Loucy (cell line): ENCODE results near the gene TSPAN17.
"Not testable (repeated sequence)": the region's sequence is repeated elsewhere in the genome, so short reads cannot be mapped to it uniquely, and the experiment has no call there.

Experiments used
- H2AFZ ChIP-seq: fragments of 200-600 bp; sonication (generic); 2 replicates; pipeline ENCODE4 v1.6.0; 2016; ENCODE audit warnings: antibody characterized with exemption, mild to moderate bottlenecking, low read length, moderate library complexity
- H3F3A ChIP-seq: fragments of 200-600 bp; 2 replicates; pipeline ENCODE4 v1.6.0; 2016; ENCODE audit warnings: antibody characterized with exemption, low read depth, mild to moderate bottlenecking
- H3K27me3 ChIP-seq: fragments of 200-600 bp; sonication (generic); 2 replicates; pipeline ENCODE4 v1.6.1; 2014; ENCODE audit warnings: low read length, mild to moderate bottlenecking; ENCODE audit not compliant: insufficient read depth, poor library complexity, severe bottlenecking
- H3K36me3 ChIP-seq: fragments of 200-600 bp; sonication (generic); 2 replicates; pipeline ENCODE4 v1.6.1; 2016; ENCODE audit warnings: low read length; ENCODE audit not compliant: insufficient read depth
- H3K4me1 ChIP-seq: fragments of 200-600 bp; sonication (generic); 2 replicates; pipeline ENCODE4 v1.5.1; 2014; ENCODE audit warnings: low read length, mild to moderate bottlenecking; ENCODE audit not compliant: insufficient read depth, poor library complexity, severe bottlenecking
- H3K4me2 ChIP-seq: fragments of 200-600 bp; sonication (generic); 2 replicates; pipeline ENCODE4 v1.6.0; 2014; ENCODE audit warnings: antibody characterized with exemption, low read length, low read depth, mild to moderate bottlenecking; ENCODE audit not compliant: poor library complexity, severe bottlenecking
- H3K4me3 ChIP-seq: fragments of 200-600 bp; sonication (generic); 2 replicates; pipeline ENCODE4 v1.5.1; 2014; ENCODE audit warnings: low read length, mild to moderate bottlenecking, mixed read lengths; ENCODE audit not compliant: poor library complexity, severe bottlenecking
- H3K79me2 ChIP-seq: fragments of 200-600 bp; sonication (generic); 2 replicates; pipeline ENCODE4 v1.6.1; 2014; ENCODE audit warnings: low read length; ENCODE audit not compliant: insufficient read depth
- H3K9ac ChIP-seq: fragments of 200-600 bp; sonication (generic); 2 replicates; pipeline ENCODE4 v1.6.0; 2014; ENCODE audit warnings: mild to moderate bottlenecking, low read depth, low read length, moderate library complexity; ENCODE audit not compliant: poor library complexity, severe bottlenecking
- H3K9me2 ChIP-seq: fragments of 200-600 bp; sonication (generic); replicated peaks from 2 replicates; pipeline ENCODE4 v1.6.1; 2016; ENCODE audit warnings: low read depth, low read length, mixed read lengths
- H3K9me3 ChIP-seq: fragments of 200-600 bp; sonication (generic); 2 replicates; pipeline ENCODE4 v1.6.1; 2014; ENCODE audit warnings: mild to moderate bottlenecking, antibody characterized with exemption, low read length, low read depth; ENCODE audit not compliant: insufficient read depth
- H4K20me1 ChIP-seq: fragments of 200-600 bp; sonication (generic); 2 replicates; pipeline ENCODE4 v1.6.0; 2014; ENCODE audit warnings: antibody characterized with exemption, low read length, mild to moderate bottlenecking; ENCODE audit not compliant: insufficient read depth, poor library complexity, severe bottlenecking
- EZH2phosphoT487 ChIP-seq: fragments of 200-600 bp; IDR thresholded peaks from 2 replicates; pipeline ENCODE4 v1.6.1; 2018; ENCODE audit warnings: antibody characterized with exemption, mild to moderate bottlenecking, moderate library complexity, borderline replicate concordance
- TF ChIP-seq, protein P1 (sequence below): fragments of 200-600 bp; sonication (generic); conservative IDR thresholded peaks from 2 replicates; pipeline ENCODE4 v1.5.1; 2014; ENCODE audit warnings: mild to moderate bottlenecking, antibody characterized with exemption, low read length

The TSPAN17 gene

DNA sequence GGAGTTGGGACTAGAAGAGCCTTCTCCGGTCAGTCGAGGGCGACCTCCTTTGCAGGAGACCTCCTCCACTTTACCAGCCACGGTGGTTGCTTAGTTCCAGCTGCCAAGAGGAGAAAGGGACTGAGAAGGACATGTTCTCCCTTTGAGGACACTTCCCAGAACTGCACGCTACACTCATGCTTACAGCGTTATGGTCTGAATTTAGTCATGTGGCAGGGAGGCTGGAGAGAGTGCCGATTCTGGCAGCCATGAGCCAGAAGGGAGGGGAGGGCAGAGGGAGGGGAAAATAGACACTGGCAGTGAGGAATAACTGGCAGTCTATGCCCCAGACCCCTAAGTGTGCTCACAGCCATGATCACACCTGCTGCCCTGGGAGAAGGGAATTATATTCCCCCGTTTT lies 47.8 kb downstream of the TSPAN17 start:
- no peaks in the 10 kb centered on the region for H3K9me2 ChIP-seq
- H3K79me2 ChIP-seq, result no peaks in the 10 kb centered on the region
- H4K20me1 ChIP-seq, result no peaks in the 10 kb centered on the region
- no peak overlapping the region for H3K9ac ChIP-seq
- no peak overlapping the region for H3K4me2 ChIP-seq
- no peaks in the 10 kb centered on the region for H3K36me3 ChIP-seq
- no peaks in the 10 kb centered on the region for H3K27me3 ChIP-seq
- H3K9me3 ChIP-seq, result no peaks in the 10 kb centered on the region
- H2AFZ ChIP-seq, result no peak overlapping the region
- H3F3A ChIP-seq, result no peaks in the 10 kb centered on the region
- H3K4me1 ChIP-seq, result no peaks in the 10 kb centered on the region
- no peak overlapping the region for H3K4me3 ChIP-seq
- no peak for TF ChIP-seq EZH2phosphoT487
- TF ChIP-seq, protein P1, sequence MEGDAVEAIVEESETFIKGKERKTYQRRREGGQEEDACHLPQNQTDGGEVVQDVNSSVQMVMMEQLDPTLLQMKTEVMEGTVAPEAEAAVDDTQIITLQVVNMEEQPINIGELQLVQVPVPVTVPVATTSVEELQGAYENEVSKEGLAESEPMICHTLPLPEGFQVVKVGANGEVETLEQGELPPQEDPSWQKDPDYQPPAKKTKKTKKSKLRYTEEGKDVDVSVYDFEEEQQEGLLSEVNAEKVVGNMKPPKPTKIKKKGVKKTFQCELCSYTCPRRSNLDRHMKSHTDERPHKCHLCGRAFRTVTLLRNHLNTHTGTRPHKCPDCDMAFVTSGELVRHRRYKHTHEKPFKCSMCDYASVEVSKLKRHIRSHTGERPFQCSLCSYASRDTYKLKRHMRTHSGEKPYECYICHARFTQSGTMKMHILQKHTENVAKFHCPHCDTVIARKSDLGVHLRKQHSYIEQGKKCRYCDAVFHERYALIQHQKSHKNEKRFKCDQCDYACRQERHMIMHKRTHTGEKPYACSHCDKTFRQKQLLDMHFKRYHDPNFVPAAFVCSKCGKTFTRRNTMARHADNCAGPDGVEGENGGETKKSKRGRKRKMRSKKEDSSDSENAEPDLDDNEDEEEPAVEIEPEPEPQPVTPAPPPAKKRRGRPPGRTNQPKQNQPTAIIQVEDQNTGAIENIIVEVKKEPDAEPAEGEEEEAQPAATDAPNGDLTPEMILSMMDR, result no peak

DNA sequence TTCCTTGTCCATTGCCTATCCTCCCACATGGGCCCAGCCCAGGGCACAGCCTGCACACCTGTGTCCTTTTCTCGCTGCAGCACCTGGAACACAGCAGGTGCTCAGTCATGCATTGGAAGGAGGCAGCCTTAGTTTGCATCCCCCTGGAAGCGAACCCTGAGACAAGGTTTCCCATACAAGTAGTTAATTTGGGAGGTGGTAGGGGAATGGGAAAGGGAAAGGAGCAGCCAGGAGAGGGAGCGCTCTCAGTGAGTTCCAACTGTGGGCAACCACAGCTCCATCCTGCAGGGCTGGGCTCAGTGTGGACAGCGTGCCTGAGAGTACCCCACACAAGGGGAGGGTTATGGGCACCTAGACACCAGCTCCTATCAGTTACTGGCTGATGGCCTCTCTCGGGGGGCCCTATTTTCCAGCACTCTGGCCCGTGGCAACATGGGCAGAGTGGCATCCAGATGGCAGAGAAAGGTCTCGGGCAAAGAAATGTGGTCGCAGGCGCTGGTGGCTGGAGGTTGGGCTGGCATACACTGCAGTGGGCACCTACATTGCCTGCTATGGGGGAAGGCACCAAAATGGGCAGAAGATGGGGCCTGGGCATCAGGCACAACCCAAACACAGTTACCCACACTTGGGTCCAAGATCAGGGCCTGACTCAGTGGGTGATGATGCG lies 50.1 kb downstream of the TSPAN17 start:
- Histone ChIP-seq H3K27me3 (no peaks in the 10 kb centered on the region), H3K9ac (no peak overlapping the region), H3K36me3 (no peaks in the 10 kb centered on the region), H2AFZ (no peak overlapping the region), H3K4me2 (no peak overlapping the region), H3K4me1 (no peaks in the 10 kb centered on the region), H3K9me3 (no peaks in the 10 kb centered on the region), H3K4me3 (no peak overlapping the region), H4K20me1 (no peaks in the 10 kb centered on the region), H3K9me2 (no peaks in the 10 kb centered on the region), H3K79me2 (no peaks in the 10 kb centered on the region), H3F3A (no peaks in the 10 kb centered on the region)
- TF ChIP-seq, protein P1, result no peak
- TF ChIP-seq EZH2phosphoT487, result no peak

DNA sequence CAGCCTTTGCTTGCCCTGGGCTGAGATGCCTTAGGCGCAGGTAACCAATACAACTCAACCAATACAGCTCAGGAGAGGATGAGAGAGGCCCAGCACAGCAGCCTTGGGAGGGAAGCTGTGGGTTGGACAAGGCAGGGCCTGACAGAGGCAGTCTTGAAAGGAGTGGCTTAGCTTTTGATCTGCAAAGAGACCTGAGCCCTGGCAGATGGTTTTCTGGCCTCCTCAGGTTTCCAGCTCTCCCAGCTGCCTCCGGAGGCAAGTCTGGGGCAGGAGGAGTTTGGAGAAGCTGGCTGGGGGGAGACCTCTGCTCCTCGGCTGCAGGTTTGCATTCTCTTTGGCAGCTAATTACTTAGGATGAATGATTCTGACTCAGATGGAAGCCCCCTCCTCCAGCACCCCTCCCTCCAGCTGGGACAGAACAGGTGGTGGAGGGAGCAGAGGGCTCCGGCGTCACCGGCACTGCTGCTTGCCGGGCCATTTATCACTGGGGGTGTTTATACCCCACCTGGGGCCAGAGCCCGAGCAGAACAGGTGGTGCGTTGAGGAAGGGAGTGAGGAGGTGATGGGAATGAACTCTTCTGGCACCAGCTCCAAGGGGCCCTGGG lies 50.8 kb downstream of the TSPAN17 start:
- H3K27me3 ChIP-seq, result no peaks in the 10 kb centered on the region
- no peaks in the 10 kb centered on the region for H3K4me1 ChIP-seq
- no peaks in the 10 kb centered on the region for H3K79me2 ChIP-seq
- no peak overlapping the region for H2AFZ ChIP-seq
- no peaks in the 10 kb centered on the region for H3K36me3 ChIP-seq
- no peak overlapping the region for H3K4me2 ChIP-seq
- H3K4me3 ChIP-seq, result no peak overlapping the region
- no peaks in the 10 kb centered on the region for H3K9me2 ChIP-seq
- no peak for TF ChIP-seq EZH2phosphoT487
- TF ChIP-seq, protein P1, result no peak
- no peak overlapping the region for H3K9ac ChIP-seq
- no peaks in the 10 kb centered on the region for H3F3A ChIP-seq
- no peaks in the 10 kb centered on the region for H4K20me1 ChIP-seq
- H3K9me3 ChIP-seq, result no peaks in the 10 kb centered on the region

- not testable (repeated sequence) for H3K9me2 ChIP-seq, H4K20me1 ChIP-seq, H3K4me2 ChIP-seq, H3K79me2 ChIP-seq, H3K36me3 ChIP-seq, H3K4me3 ChIP-seq, H3K9me3 ChIP-seq, H3K9ac ChIP-seq, H2AFZ ChIP-seq, H3K4me1 ChIP-seq, H3F3A ChIP-seq, H3K27me3 ChIP-seq
Observed at GRCh38 chr5:176699446-176699845, 52.2 kb downstream of the TSPAN17 start.
